T1000 (cell line): ENCODE results near the gene FBXL3.
A peak's percentile ranks its signal among the peaks of the same experiment; 100 is the strongest.

ENCODE experiments used
- DNase-seq: peaks from one replicate; lab custom pipeline; 2025; ENCODE audit warnings: mixed read lengths; lab: John Stamatoyannopoulos, UW

FBXL3 gene, protein sequence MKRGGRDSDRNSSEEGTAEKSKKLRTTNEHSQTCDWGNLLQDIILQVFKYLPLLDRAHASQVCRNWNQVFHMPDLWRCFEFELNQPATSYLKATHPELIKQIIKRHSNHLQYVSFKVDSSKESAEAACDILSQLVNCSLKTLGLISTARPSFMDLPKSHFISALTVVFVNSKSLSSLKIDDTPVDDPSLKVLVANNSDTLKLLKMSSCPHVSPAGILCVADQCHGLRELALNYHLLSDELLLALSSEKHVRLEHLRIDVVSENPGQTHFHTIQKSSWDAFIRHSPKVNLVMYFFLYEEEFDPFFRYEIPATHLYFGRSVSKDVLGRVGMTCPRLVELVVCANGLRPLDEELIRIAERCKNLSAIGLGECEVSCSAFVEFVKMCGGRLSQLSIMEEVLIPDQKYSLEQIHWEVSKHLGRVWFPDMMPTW

DNA sequence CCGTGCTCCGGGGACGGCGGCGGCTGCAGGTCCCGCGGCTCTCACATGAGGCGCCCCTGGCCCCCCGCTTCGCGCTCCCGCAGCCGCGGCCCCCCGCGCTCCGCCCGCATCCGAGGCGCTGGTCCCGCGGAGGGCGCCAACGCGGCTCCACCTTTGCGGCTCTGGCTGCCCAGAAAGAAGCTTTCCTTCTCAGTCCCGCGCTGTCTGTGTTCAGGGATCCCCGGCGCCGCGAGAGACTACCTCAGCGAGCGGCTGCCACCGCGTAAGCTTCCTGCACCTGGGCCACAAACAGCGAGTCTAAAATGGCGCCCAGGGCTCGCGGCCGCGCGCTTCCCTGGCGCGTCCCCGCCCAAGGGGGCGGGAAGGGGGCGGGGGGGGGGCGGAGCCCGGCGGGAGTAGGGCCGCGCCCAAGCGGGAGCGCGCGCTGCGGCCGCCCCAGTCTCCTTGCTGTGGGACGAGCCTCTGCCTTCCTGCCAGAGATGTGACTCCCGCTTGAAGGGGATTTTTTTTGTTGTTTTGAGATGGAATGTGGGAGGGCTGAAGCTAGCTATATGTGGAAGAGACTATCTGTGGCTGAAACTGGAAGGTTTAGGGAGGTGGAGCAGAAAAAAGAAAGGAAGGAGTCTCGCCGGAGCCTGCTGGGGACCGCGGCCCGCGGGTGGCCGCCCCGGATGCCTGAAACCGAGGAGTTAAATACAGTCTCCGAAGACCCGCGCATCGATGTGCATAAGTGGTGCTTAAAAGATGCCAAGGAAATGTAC lies at the start of gene FBXL3:
FBXL3 (minus strand) TSS at position 299 of the 761 bp plus-strand sequence. CDS start 5,299 bp downstream, outside the sequence.
- DNase-seq = peak; percentile 32

DNA sequence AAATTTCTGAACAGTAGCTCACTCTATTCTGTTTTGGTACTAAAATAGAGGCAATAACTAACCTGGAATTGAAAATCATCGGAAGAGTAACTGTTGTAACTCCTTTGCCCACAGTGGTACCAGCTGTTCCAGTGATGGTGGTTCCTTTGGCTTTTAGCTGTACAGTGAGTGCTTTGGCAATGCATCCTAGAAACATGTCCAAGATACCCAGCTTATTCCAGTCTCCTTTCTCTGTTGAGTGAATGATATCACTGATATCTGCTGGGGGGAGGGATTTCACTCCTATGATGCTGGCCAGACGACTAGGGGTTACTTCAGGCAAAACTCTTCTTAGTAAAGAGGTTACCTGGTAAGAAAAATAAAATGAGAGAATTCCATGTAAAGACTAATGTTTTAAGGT lies 40.6 kb upstream of the FBXL3 start:
- no peak for DNase-seq

DNA sequence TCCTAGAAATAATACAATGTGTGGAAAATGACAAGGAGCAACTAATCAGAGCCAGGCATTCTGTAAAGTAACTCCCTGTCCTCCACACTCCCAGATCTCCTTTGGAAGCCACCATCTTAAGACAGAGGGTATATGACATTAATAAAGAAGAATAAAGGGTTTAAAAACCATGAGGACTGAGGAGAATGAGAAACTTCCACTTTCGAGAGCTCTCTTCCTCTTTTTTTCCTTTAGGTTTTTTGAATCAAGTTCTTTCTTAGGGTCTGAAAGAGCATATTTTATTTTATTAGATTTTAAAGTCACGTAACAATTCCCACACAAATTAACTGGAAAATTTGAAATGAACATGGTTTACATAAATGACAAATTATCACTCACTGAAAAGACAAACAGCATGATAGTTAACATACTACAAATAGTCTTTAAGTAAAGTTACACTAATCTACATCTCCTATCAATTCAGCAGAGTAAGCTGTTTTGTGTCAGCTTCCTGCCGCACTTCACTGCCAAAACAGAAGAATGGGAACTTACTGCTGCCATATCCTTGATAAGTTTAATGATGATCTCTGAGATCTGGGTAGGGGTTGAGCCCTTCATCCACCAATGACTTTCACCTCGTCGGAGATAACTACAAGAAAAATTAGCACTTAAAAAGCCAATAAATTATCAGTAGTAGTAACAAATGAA lies 38.6 kb upstream of the FBXL3 start:
- DNase-seq = no peak

DNA sequence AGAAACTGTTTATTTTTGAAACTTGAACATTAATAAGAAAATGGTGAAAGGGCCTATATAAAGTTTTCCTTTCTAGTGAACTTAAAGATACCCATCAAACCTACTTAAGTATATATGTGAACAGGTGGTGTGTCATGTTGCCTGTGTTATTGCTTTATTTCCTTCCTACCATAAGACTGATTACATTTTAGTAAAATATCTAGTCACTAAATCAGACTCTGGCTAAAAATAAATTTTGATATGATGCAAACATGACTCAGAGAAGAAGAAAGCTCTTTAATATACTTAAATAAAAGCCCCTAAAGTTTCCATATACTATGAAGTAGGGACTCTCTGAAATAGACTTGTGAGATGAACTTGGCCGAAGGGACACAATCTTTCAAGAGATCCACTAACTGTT lies 35.1 kb upstream of the FBXL3 start:
- no peak for DNase-seq

DNA sequence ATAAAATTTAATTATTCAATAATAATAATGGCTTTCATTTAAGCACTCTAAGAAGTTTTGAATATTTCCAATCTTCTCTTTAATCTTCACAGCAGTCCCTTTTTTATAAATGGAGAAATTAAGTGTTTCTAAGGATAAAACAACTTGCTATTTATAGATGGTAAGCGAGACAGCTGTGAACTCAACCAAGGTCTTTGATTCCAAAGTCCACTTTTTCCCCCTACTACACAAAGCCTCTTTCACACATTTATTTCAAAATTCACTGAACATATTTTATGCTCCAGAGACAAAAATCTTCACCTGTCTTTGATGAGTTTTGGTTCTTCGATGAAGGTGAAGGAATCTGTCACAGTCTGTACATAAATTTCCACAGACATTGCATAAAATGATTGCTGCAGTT lies 34.4 kb upstream of the FBXL3 start:
- no peak for DNase-seq

DNA sequence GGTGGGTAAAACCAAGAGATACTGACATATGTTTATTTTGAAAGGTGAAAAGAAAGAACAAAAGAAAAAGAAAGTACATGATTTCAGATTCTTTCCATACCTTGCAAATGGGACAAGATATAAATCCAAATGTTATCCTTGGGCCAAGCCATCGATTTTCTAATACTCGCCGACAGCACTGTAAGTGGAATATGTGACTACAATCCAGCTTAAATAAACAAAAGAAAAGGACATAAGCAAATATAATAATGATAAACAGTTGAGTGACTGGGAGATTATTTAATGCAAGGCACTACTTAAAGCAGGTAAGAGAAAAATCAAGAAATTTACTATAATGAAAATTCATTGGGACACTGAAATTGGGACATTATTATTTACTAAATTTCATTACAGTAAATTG lies 29.9 kb upstream of the FBXL3 start:
- no peak for DNase-seq

DNA sequence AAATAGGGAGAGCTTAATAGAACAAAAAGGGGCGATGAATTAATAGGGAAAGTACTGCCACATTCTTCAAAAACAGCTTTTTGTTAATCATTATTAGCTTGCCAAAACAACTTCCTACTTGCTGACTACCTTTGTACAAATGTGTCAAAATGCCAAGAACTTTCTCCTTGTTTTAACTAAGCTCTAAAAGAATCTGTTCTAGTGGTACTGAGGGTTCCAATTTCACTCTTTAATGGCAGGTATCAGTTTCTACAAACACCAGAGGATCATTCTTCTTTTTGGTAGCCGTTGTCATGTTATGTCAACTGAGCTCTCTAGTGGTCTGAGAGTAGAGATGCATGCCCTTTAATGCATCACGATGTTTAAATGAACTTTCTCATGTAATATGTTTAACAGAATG lies 29.4 kb upstream of the FBXL3 start:
- no peak for DNase-seq

DNA sequence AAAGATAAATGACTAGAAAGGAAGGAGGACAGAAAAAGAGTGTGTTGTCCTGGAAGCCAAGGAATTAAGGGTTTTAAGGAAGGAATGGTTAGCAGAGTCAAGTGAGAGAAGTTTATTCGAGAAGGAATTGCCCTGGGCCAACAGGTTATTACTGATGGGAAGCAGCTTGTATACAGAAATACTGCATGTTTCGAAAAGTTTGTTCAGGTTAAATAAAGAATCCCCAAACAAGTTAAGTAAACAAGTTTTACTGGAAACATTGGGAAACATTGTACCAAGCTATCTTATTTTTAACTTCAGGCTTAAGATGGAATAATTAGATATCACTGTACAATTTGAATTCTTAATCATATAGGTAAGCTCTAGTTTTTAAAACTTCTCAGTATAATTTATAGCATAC lies 28.2 kb upstream of the FBXL3 start:
- no peak for DNase-seq

DNA sequence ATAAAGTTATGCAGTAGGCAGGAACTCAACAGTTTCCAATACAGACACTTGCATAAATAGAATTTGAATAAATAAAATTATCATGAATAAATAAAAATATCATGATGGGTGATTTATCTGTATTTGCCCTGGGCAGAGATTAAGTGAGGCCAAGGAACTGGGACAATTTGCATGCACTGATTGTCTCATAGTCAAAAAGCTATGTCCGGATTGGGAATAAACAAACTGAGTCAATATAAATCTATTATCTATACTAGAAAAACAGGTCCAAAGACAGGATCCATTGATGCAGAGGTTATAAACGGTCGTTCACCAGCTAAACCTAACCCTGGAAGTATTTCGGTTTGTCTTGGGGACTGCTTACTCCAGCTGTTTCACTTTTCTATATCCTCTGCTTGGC lies 26.2 kb upstream of the FBXL3 start:
- no peak for DNase-seq

DNA sequence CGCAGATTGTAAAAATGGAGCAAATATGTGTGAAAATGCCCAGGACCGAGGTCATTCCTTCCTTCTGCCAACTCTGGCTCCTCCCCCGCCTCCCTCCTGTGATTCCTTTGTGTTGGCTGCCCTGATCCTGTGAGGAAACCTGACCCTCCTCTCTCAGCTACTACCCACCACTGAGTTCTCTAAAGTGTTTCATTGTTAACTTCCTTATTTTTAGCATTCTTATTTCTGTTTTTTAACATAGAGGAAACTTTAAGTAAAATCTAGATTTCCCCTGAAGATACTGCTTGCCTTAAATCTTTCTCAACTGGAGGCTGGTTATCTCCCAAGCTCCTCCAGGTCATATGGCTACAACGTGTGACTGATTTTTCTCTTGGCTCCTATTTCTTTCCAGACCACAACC lies 21.7 kb upstream of the FBXL3 start:
- no peak for DNase-seq

DNA sequence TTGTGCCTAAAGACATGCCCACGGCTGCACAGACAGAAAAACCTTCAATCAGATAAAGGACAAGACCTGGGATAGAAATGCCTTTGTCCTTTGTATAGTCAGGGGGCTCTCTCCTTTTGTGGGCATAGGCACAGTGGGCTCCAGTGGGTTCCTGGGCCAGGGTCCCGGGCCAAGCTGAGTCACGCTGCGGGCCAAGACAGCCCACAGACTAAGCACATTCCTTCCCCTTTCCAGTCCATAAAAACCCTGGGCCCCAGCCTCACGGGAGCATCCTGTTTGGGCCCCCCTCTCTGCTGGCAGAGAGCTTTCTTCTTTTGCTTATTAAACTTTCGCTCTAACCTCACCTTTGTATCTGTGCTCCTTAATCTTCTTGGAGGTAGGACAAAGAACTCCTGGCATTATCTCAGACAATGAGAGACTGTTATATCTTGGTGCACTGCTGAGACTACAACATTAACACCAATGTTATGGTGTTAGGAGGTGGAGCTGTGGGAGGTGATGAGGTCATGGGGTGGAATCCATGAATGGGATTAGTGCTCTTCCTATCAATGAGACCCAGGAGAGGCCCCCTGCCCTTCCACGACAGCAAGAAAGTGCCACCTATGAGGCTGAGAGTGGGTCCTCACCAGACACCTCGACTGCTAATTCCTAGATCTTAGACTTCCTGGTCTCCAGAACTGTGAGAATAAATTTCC lies 20.8 kb upstream of the FBXL3 start:
- DNase-seq = no peak

DNA sequence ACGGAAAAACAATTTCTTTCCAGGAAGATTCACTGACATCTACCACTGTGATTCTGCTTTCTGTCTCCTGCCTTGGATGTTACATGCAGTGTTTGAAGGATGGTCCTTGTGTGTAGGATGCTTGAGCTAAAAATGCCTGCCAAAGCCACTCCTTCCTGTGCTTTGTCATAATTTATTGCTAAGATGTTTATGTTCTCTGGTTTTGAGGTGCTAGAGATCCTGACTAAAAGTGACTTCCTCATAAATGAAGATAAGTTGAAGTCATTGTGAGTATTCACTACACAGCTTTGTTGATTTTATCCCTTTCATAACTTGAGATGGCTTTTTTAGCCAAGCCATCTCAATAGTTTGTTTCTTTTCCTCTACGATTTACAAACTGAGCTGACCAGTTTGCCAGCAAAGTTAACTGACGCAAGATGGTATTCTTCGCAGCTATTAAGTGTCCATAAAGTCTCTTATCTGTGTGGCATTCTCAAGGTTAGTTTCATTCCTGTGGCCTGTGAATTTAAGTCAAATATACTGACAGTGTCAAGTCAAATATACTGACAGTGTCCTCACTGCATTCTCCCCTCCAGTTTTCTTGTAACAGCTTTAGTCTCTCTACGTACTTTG lies 15.7 kb upstream of the FBXL3 start:
- no peak for DNase-seq

DNA sequence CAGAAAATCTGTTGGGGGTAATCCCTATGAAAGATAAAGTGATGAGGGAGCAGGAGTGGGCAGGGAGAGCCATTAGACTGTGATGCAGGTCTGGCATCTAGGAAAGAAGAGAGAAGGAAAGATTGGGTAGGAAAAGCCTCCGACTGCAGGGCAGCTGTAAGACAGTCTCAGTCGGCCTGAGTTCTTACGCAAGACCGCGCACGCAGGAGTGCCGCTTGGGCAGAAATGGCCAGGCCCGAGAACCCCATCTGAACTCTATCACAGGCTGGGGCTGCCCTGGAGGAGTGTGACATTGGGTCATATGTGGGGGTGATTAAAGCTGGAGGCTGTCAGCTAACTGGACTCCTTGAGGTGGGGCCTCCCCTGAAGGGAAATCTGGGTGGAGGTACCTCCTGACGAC lies 13.9 kb upstream of the FBXL3 start:
- DNase-seq = no peak

DNA sequence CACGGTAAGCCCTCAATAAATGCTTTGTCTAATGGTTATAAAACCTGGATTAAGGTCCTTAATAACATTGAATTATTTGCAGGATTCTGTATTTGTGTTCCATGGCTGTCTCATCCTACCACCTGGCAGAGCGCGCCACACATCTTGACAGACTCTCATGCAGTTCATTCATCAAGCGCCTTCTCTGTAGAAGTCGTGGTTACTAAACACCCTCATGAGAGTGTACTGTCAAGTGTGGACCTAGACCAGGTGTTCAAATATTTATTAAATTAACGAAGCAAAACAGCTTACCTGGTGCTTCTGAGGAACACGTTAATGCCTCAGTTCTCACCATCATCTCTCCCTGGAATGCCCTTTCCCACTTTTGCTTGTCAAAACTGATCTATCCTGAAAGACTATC lies 13.1 kb upstream of the FBXL3 start:
- no peak for DNase-seq

DNA sequence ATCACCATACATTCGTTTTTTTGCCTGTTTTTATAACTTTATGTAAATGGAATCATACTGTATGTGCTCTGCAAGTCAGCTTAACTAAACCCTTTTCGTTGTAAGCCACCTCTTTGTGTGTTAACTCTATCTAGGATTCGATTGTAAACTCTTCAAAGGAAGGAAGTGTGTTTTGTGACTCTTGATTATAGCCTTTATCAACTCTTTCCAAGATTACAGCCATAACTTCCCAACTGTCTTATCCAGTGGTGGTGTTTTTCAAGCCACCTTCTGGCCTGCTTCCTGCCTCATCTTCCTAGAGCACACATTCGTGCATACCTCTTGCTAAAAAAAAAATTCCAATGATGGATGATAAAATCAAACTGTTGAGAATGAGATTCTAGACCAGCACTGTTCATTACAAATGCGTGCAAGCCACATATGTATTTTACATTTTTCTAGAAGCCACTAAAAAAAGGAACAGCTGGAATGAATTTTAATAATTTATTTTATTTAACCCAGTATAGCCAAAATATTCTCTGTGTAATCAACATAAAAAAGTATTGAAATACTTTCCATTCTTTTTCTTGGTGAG lies 12.0 kb upstream of the FBXL3 start:
- no peak for DNase-seq

DNA sequence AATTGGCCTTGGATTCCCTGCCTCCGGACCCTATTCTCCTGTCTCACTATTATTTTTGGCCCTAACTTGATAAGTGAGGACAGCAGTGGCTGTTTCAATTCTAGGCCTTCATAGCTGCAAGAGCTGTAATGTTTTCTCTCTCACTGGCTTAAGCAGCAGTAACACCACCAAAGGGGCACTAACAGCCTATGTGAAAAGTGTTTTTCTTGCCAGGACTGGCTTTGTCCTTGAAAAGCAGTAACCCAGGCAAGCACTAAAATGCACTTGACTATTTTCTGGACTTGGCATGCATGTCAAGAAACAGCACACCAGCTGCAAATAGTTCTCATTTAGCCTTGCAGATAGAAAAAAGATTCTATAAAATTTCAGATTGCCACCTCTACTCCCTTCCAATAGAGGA lies 9.3 kb upstream of the FBXL3 start:
- DNase-seq = no peak

DNA sequence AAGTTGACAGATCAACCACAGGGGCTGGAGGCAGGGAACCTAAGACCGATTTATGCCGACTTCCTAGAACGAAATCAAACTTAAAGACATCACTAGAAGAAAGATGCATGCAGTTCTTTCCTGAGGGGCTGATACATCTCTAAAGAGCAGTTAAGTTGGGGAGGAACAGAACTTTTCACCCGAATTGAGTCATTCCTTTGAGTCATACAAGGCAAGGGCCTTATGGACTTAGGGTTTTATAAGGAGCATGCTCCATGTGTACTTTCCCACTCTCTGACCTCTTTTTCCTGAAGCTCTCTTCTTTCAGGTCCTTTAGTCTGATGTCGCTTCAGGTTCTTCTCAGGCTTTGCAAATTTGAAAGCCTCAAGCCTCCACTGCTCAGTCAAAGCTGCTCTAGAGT lies 7.9 kb upstream of the FBXL3 start:
- DNase-seq = no peak

DNA sequence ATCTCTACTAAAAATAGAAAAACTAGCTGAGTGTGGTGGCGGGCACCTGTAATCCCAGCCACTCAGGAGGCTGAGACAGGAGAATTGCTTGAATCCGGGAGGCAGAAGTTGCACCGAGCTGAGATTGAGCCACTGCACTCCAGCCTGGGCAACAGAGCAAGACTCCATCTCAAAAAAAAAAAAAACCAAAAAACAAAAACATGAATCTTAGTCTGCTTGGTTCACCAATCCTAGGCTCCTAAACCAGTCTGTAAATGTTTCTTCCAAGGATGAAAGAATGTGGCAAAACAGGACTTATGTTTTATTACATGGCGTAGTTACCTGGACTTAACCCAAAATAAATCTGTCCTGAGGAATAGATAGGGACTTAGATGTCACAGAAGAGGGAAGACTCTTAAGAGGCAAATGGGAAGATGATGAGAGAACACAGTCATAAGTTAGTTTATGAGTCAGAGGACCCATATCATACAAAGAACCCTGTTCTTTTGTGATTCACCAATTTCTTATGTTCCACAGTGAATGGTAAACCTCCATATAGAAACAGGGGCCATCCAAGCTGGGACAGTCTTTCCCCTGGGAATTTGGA lies 6.9 kb upstream of the FBXL3 start:
- no peak for DNase-seq

DNA sequence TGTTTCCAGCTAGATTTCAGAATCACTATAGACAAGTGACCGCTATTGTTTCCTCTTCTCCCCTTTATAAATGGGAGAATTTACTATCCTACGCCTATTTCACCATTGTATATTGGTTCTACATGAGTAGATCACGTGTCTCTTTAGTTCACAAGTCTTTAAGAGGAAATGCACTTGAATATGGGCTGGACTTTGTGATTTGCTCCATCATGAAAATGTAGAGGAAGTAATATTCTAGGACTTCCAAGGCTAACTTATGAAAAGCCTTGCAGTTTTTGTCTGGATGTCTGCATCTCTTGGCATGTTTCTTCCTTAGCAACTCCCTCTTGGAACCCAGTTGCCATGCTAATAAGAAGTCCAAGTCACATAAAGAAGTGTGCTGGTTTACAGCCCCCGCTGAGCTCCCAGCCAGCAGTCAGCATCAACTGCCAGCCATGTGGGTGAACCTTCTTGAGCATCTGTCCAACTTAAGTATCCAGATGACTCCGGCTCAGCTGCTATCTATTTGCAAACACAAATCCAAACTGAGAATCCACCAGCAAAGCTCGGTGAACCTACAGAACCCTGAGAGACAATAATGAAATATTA lies 4.8 kb upstream of the FBXL3 start:
- DNase-seq = no peak

DNA sequence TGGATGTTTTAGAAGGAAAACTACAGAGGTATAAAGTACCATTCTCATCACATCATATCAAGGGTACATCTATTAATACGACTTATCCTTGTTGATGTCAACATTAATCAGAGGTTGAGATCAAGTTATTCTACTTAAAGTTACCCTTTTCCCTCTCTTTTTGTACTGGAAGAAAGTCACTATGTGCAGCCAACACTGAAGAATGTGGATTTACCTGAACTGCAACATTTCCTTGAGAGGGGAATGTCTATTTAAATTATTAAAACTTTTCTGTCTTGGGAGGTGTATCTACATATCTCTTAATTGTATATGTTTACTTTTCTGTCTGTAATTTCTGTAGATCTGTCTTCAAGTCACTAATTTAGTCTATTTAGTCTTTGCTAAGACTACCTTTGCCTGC lies 2.5 kb upstream of the FBXL3 start:
- no peak for DNase-seq

DNA sequence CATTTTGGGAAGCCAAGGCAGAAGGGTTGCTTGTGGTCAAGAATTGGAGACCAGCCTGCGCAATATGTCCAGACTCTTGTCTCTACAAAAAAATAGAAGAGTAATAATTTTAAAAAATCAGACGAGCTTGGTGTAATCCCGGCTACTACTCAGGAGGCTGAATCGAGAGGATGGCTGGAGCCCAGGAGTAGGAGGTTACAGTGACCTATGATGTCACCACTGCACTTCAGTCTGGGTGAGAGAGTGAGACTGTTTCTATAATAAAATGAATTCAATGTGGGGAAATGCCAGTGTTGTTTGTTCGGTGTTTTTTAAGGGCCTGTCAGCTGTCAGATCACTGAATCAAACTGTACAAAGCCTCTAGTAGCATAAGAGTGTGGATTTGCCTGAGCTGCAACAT lies 1.2 kb upstream of the FBXL3 start:
- no peak for DNase-seq
